H1 (cell line): ENCODE results near the gene APPL2. TPM values are rescaled to one million over a fixed set of nuclear protein-coding genes. Genes with fewer than 3 reads are reported as not detected.

Experiments used
- EZH2 ChIP-seq: fragments of 200-600 bp; sonication (generic); IDR thresholded peaks from 2 replicates; pipeline ENCODE4 v1.7.1; 2012; ENCODE audit warnings: low read depth, mild to moderate bottlenecking, moderate library complexity, low read length, inconsistent platforms; ENCODE audit not compliant: severe bottlenecking
- MAFK ChIP-seq: IDR thresholded peaks from 2 replicates; pipeline ENCODE4 v1.6.1; 2012; ENCODE audit warnings: low read depth, mild to moderate bottlenecking, improper control_type of control experiment, low read length
- SUZ12 ChIP-seq: fragments of 200-600 bp; sonication (generic); IDR thresholded peaks from 2 replicates; pipeline ENCODE4 v1.6.1; 2012; ENCODE audit warnings: mild to moderate bottlenecking, inconsistent platforms, low read length, moderate library complexity, mixed read lengths
- TBP ChIP-seq: IDR thresholded peaks from 2 replicates; pipeline ENCODE4 v1.6.1; 2011; ENCODE audit warnings: low read depth, low read length, improper control_type of control experiment
- polyA plus RNA-seq, 7 experiments: library from polyadenylated mRNA; depleted of rRNA in 3 of 7; stranded (reverse) in 5 of 7; unstranded in 2 of 7; fragments of >200 nt in 5 of 7; fragments of 200-250 nt in 2 of 7; gene quantifications; 1 replicate in 5 of 7; 2 replicates in 1 of 7; 4 replicates in 1 of 7; pipeline versions ENCODE4 v1.2.1 to v1.2.3, GENCODE V29; 2011 to 2013; ENCODE audit warnings: missing spikeins in 2 of 7, mixed read lengths in 2 of 7
- total RNA-seq: library from RNA; stranded (reverse); fragmentation: NEBNext Ultra II Directional; extraction: Animal tissue kit (Norgen Biotek cat#: 25700); gene quantifications from 2 replicates; pipeline ENCODE4 v1.2.1, GENCODE V29; 2021

The APPL2 gene
- total and polyA plus RNA-seq, 2 of the 8 experiments (the other 6 are each of a cell fraction or from before 2014, with no cell fraction given): 8.9 to 22.9 TPM

- TF ChIP-seq TBP (no peak), MAFK (no peak), SUZ12 (no peak), EZH2 (no peak)
Observed at GRCh38 chr12:105156260-105156659, 79.7 kb downstream of the APPL2 start (continued).
